Transverse colon (tissue), 4 donors: ENCODE results near the gene ELK3. TPM values are rescaled to one million over a fixed set of nuclear protein-coding genes. Genes with fewer than 3 reads are reported as not detected.

ENCODE experiments used
- DNase-seq: peaks from one replicate; pipeline ENCODE4 v3.0.0-alpha.2; 2019
- H3K27ac ChIP-seq, 4 donors: fragments of 200-600 bp; sonication (generic); 2 replicates each; pipeline ENCODE4 v1.5.1; 2016 to 2018; ENCODE audit warnings: inconsistent platforms in 4 of 4
- H3K27me3 ChIP-seq: fragments of 200-600 bp; sonication (generic); 2 replicates; pipeline ENCODE4 v1.5.1; 2017; ENCODE audit warnings: inconsistent platforms
- H3K36me3 ChIP-seq, 4 donors: fragments of 200-600 bp; sonication (generic); 2 replicates each; pipeline ENCODE4 v1.5.1; 2017 to 2019; ENCODE audit warnings: inconsistent platforms in 4 of 4
- H3K4me1 ChIP-seq, 4 donors: fragments of 200-600 bp; sonication (generic); 2 replicates each; pipeline ENCODE4 v1.5.1; 2017 to 2020; ENCODE audit warnings: inconsistent platforms in 4 of 4
- H3K4me3 ChIP-seq, 4 donors: fragments of 200-600 bp; sonication (generic); 1 replicate in 1 of 4; 2 replicates in 3 of 4; pipeline versions ENCODE4 v1.5.1 to v1.6.1; 2017 to 2019; ENCODE audit warnings: inconsistent platforms in 4 of 4
- H3K9me3 ChIP-seq, 2 donors: fragments of 200-600 bp; sonication (generic); 2 replicates each; pipeline ENCODE4 v1.5.1; 2017 to 2019; ENCODE audit warnings: inconsistent platforms in 2 of 2
- EP300 ChIP-seq: sonication (generic); formaldehyde crosslinking; IDR thresholded peaks from one replicate; pipeline ENCODE4 v1.6.1; 2017; ENCODE audit warnings: antibody characterized with exemption, low read depth
- POLR2A ChIP-seq: fragments of 450-650 bp; IDR thresholded peaks from one replicate; pipeline ENCODE4 v1.6.1; 2016; ENCODE audit warnings: antibody characterized with exemption, mild to moderate bottlenecking, moderate library complexity
- POLR2AphosphoS5 ChIP-seq, 3 donors: sonication (generic); formaldehyde crosslinking; IDR thresholded peaks; one replicate each; pipeline ENCODE4 v1.6.1; 2016; ENCODE audit warnings: antibody characterized with exemption in 3 of 3
- WGBS, 2 donors: methylation state at CpG; one replicate each; pipeline ENCODE4 v1.1.5; 2018; ENCODE audit warnings: low coverage in 1 of 2; 5-methylcytosine and 5-hydroxymethylcytosine counted together
- in situ Hi-C, 4 donors: fragments of 200-750 bp; cut with MboI; loops; one replicate each; pipeline versions ENCODE4 v1.15.0 to v1.15.1; 2017; ENCODE audit warnings: low sequenced_read_pairs in 3 of 4, low pct_ligation_motif_present in 1 of 4, low pct_unique_long_range_greater_than_20kb in 1 of 4
- intact Hi-C: fragments of 100-400 bp; cut with DNase I; formaldehyde crosslinking; loops from one replicate; pipeline ENCODE4 v1.15.1; 2023; ENCODE audit warnings: low total_unique reads
- total RNA-seq, 4 donors: library from RNA; depleted of rRNA; stranded (reverse); fragments of >200 nt; gene quantifications; one replicate each; pipeline ENCODE4 v1.1.0, GENCODE V29; 2016
- TF ChIP-seq, protein P1 (sequence below), 5 experiments: fragments of 200-600 bp in 3 of 5; fragments of 450-650 bp in 2 of 5; sonication (generic) in 3 of 5; IDR thresholded peaks; 1 replicate in 2 of 5; 2 replicates in 3 of 5; pipeline ENCODE4 v1.5.1; 2016 to 2017; ENCODE audit warnings: antibody characterized with exemption in 5 of 5, inconsistent platforms in 3 of 5, mild to moderate bottlenecking in 2 of 5, moderate library complexity in 1 of 5

The ELK3 gene
- total RNA-seq, 4 donors from 2014 or later: 2.2 to 11.3 (median 5.3) TPM

DNA sequence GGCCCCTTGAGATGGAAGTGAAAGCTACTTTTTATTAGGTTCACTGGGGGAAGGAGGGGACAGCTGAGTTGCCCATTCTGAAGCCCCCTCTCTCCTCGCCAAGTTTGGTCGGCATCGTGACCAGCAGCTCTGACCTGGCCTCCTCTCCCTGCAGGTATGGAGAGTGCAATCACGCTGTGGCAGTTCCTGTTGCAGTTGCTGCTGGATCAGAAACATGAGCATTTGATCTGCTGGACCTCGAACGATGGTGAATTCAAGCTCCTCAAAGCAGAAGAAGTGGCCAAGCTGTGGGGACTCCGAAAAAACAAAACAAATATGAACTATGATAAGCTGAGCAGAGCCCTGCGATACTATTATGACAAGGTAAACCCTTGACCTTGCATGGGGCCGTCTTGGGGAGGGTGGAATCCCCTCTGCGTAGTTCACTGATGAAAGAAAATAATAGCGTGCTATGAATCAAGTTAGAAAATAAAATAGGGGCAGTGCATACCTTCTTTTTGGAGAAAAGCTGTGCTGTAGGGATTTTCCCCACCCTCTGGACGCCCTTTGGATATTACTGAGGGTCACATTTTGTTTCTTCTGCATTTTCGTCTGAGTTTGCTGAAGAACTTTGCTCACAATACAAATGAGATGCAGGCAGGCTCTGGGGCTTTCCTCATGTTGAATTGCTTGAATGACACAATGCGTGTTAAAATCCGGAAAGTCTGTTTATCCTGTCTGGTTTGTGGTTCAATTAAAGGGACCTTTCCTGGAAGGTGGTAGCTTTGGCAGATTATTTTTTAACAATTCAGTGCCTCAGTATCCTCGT, 29.4 kb downstream of the ELK3 start:
- WGBS, 2 donors: 65 to 81% methylated on average over 10 to 16 of the region's 16 CpGs
- no peaks in the 10 kb centered on the region for H3K9me3 ChIP-seq
- no peak for TF ChIP-seq POLR2A
- TF ChIP-seq, protein P1, sequence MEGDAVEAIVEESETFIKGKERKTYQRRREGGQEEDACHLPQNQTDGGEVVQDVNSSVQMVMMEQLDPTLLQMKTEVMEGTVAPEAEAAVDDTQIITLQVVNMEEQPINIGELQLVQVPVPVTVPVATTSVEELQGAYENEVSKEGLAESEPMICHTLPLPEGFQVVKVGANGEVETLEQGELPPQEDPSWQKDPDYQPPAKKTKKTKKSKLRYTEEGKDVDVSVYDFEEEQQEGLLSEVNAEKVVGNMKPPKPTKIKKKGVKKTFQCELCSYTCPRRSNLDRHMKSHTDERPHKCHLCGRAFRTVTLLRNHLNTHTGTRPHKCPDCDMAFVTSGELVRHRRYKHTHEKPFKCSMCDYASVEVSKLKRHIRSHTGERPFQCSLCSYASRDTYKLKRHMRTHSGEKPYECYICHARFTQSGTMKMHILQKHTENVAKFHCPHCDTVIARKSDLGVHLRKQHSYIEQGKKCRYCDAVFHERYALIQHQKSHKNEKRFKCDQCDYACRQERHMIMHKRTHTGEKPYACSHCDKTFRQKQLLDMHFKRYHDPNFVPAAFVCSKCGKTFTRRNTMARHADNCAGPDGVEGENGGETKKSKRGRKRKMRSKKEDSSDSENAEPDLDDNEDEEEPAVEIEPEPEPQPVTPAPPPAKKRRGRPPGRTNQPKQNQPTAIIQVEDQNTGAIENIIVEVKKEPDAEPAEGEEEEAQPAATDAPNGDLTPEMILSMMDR (IDR thresholded peaks at IDR 0.05): no peak
- no peak for DNase-seq
- in situ Hi-C loops (loop anchor here in 3 of 4 donors (10.0 to 25.0 kb wide), 2 partner anchors 181 to 289 kb away; partner anchors contain the start of gene CDK17 (in 1 of the 3)), intact Hi-C loops (no loop called here)
- no peak overlapping the region for H3K4me3 ChIP-seq
- H3K27me3 ChIP-seq: no peaks in the 10 kb centered on the region
- peaks cover 5 to 15% (median 8%) of the 10 kb centered on the region in 4 donors for H3K4me1 ChIP-seq
- H3K27ac ChIP-seq: peak overlapping the region in 3 of 4 donors; percentile 50 to 59 (median 52)
- H3K36me3 ChIP-seq: no peaks in the 10 kb centered on the region

DNA sequence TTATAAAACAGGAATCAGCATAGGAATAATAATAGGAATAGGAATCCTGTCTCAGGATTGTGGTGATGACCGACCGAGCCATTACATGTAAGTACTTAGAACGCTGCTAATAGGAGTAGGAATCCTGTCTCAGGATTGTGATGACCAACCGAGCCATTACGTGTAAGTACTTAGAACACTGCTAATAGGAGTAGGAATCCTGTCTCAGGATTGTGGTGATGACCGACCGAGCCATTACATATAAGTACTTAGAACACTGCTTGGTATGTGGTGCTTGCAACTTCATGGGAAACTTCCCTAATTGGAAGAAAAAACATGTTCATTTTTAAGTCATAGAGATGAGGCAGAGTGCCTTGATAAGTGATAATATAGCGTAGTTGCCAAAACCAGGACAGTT, 30.0 kb downstream of the ELK3 start:
- DNase-seq: no peak
- in situ Hi-C loops: loop anchor here in 3 of 4 donors (10.0 to 25.0 kb wide), 2 partner anchors 181 to 288 kb away; partner anchors contain the start of gene CDK17 (in 1 of the 3)

DNA sequence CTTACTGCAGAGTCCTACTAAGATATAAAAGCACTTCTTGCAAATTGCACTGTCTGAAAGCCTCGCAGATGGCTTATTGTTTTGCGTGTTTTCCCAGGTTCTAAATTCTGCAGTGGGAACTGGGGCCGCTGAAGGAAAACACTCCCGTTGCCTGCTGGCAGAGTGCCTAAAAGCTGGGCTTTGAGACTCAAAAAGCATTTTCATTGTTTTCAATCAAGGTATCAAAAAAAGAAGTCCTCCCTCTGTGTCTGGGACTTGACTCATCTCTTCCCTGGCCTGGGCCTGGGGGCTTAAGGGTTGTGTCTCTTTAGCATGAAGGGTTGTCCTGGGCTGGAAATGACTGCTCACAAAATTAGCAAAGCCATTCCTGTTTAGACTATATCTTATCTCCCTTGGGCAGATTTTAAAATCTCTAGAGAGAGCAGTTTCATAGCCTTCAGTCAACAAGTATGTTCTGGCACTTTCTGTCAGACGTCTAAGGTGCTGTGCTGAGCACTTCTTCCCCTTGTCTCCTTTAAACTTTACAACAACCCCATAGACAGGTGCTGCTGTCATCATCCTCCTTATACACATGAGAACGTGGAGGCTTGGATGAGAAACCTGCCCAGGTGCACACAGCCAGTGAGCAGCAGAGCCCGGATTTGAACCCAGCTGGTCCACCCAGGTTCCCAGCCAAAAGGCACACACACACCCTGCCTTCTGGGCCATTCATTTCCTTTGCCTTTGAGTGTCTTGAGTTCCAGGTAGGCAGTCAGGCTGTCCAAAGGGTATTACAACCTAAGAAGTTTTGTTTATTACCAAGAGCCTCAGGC, 31.1 kb downstream of the ELK3 start:
- TF ChIP-seq POLR2AphosphoS5 (IDR thresholded peaks at IDR 0.05) (no peak), EP300 (no peak)
- Histone ChIP-seq H3K27ac (peak overlapping the region; percentile 5 to 59 (median 51)), H3K4me1 (peaks cover 5 to 15% (median 8%) of the 10 kb centered on the region in 4 donors), H3K27me3 (no peaks in the 10 kb centered on the region), H3K36me3 (no peaks in the 10 kb centered on the region), H3K9me3 (no peaks in the 10 kb centered on the region), H3K4me3 (no peak overlapping the region)
- in situ Hi-C loops: loop anchor here in 1 of 4 donors (10.0 kb wide), 1 partner anchor 180 kb away; the partner anchor contains the start of gene CDK17
- intact Hi-C loops: no loop called here
- no peak for DNase-seq
- 51 to 57% methylated on average over 4 to 7 of the region's 7 CpGs for WGBS, 2 donors

More for the DNA sequence above, 30.0 kb downstream of the ELK3 start:
- Histone ChIP-seq H3K4me3 (no peak overlapping the region), H3K4me1 (peaks cover 5 to 15% (median 8%) of the 10 kb centered on the region in 4 donors), H3K36me3 (no peaks in the 10 kb centered on the region), H3K27me3 (no peaks in the 10 kb centered on the region), H3K9me3 (no peaks in the 10 kb centered on the region), H3K27ac (peak overlapping the region in 3 of 4 donors; percentile 50 to 59 (median 52))
- intact Hi-C loops: no loop called here
- 49 to 75% methylated on average over 8 of the region's 8 CpGs for WGBS, 2 donors
- TF ChIP-seq, protein P1 (IDR thresholded peaks at IDR 0.05): no peak
- no peak for TF ChIP-seq EP300
- no peak for TF ChIP-seq POLR2AphosphoS5 (IDR thresholded peaks at IDR 0.05)
- TF ChIP-seq POLR2A: no peak

DNA sequence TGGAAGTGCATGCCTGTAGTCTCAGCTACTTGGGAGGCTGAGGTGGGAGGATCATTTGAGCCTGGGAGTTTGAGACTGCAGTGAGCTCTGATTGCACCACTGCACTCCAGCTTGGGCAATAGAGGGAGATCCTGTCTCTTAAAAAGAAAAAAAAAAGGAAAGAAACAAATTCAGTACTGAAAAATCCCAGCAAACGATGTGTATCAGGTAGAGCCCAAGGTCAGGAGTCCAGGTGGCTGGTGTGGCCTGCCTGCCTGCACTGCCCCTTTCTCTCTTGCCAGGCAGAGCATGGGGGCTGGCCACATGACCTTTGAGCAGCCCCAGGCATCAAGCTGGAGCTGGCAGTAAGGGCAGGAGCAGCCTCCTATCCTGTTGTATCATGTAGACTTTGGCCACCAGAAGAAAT, 31.8 kb downstream of the ELK3 start:
- no peaks in the 10 kb centered on the region for H3K9me3 ChIP-seq
- H3K27ac ChIP-seq: peak overlapping the region in 3 of 4 donors; percentile 22 to 59 (median 50)
- in situ Hi-C loops: loop anchor here in 1 of 4 donors (10.0 kb wide), 1 partner anchor 179 kb away; the partner anchor contains the start of gene CDK17
- intact Hi-C loops: no loop called here
- no peak for DNase-seq
- TF ChIP-seq, protein P1 (IDR thresholded peaks at IDR 0.05): no peak
- TF ChIP-seq EP300 (no peak), POLR2A (no peak), POLR2AphosphoS5 (IDR thresholded peaks at IDR 0.05) (no peak)
- WGBS, 2 donors: 59% methylated on average over 1 of the region's 1 CpG; no CpG with 5 or more reads in 1 of the 2 donors
- H3K4me3 ChIP-seq: no peak overlapping the region
- no peaks in the 10 kb centered on the region for H3K27me3 ChIP-seq
- peaks cover 5 to 15% (median 8%) of the 10 kb centered on the region in 4 donors for H3K4me1 ChIP-seq
- H3K36me3 ChIP-seq: no peaks in the 10 kb centered on the region
